Prostate gland (tissue), 2 donors: ENCODE measurements around the gene DOC2B. TPM values are rescaled to one million over a fixed set of nuclear protein-coding genes. Genes with fewer than 3 reads are reported as not detected.
"Not testable (repeated sequence)": the region's sequence is repeated elsewhere in the genome, so short reads cannot be mapped to it uniquely, and the experiment has no call there.

Experiments
- DNase-seq: peaks from one replicate; pipeline ENCODE4 v3.0.0-alpha.2; 2019; ENCODE audit warnings: low spot score
- H3K27ac ChIP-seq, 2 donors: fragments of 200-600 bp; sonication (generic); 2 replicates each; pipeline ENCODE4 v1.5.1; 2017 to 2019
- H3K27me3 ChIP-seq: fragments of 200-600 bp; sonication (generic); replicated peaks from 2 replicates; pipeline ENCODE4 v1.5.1; 2019; ENCODE audit not compliant: insufficient read depth
- H3K36me3 ChIP-seq, 2 donors: fragments of 200-600 bp; sonication (generic); 1 replicate in 1 of 2; 2 replicates in 1 of 2; pipeline versions ENCODE4 v1.5.1 to v1.8.1; 2017 to 2019
- H3K4me1 ChIP-seq: fragments of 200-600 bp; sonication (generic); replicated peaks from 2 replicates; pipeline ENCODE4 v1.5.1; 2019
- H3K4me3 ChIP-seq, 2 donors: fragments of 200-600 bp; sonication (generic); 2 replicates each; pipeline ENCODE4 v1.5.1; 2017 to 2019
- H3K9me3 ChIP-seq: fragments of 200-600 bp; sonication (generic); 2 replicates; pipeline ENCODE4 v1.5.1; 2017
- WGBS: methylation state at CpG from one replicate; pipeline ENCODE4 v1.1.5; 2018; 5-methylcytosine and 5-hydroxymethylcytosine counted together
- intact Hi-C: fragments of 100-400 bp; cut with DNase I; formaldehyde crosslinking; loops from one replicate; pipeline ENCODE4 v1.14.2; 2022
- total RNA-seq, 2 donors: library from RNA; depleted of rRNA; stranded (reverse); fragments of >200 nt; gene quantifications; one replicate each; pipeline ENCODE4 v1.1.0, GENCODE V29; 2016

DOC2B gene
- total RNA-seq, 2 donors from 2014 or later = 3.0 to 3.1 TPM

DNA sequence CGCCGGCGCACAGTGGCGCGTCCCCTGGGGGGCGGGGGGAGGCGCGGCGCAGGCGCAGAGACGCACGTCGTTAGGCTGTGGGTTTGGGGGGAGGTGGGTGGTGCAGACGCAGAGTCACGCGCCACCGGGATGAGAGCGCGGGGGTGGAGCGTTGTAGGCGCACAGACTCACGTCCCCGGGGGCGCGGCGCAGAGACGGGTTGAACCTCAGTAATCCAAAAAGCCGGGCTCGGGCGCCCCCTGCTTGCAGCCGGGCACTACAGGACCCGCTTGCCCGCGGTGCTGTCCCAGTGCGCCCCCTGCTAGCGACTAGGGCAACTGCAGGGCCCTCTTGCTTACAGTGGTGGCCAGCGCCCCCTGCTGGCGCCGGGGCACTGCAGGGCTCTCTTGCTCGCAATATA is 47.5 kb downstream of the DOC2B start:
- H3K27me3 ChIP-seq, H3K4me3 ChIP-seq, H3K36me3 ChIP-seq, H3K27ac ChIP-seq, H3K9me3 ChIP-seq, DNase-seq, H3K4me1 ChIP-seq, intact Hi-C loops: not testable (repeated sequence)
- 100% methylated on average over 1 of the region's 40 CpGs for WGBS

DNA sequence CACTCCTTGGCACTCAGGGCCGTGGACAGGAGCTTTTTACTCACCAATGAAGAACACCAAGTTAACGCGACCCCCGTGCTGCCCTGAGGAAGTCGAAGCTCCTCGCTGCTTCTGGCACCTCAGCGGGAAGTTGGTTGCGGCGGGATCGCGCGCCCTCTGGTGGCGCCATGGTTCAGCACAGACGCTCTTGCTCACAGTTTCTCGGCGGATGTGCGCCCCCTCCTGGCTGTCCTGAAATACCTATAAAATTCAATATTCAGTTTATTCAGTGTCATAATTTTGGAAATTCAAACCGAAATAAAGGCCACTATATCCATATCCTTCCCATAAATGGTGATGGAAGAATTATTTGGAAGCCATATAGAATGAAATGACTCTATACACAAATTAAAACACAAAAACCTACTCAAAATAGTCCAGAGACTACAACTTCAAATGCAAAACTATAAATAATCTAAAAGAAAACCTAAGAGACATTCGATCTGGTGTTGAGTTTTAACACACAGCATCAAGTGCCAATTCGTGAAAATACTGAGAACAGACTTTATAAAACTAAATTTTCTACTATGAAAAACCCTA is 63.0 kb downstream of the DOC2B start:
- H3K9me3 ChIP-seq, H3K4me1 ChIP-seq, H3K27me3 ChIP-seq, H3K36me3 ChIP-seq, intact Hi-C loops, H3K27ac ChIP-seq, DNase-seq, H3K4me3 ChIP-seq: not testable (repeated sequence)
- 0% methylated on average over 4 of the region's 20 CpGs for WGBS

DNA sequence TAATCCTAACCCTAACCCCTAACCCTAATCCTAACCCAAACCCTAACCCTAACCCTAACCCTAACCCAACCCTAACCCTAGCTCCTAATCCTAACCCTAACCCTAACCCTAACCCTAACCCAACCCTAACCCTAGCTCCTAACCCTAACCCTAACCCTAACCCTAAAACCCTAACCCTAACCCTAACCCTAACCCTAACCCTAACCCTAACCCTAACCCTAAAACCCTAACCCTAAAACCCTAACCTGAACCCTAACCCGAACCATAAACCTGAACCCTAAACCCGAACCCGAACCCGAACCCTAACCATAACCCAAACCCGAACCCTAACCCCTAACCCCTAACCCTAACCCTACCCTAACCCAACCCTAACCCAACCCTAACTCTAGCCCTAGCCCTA is 68.3 kb downstream of the DOC2B start:
- DNase-seq, H3K4me1 ChIP-seq, H3K27ac ChIP-seq, H3K9me3 ChIP-seq, intact Hi-C loops, H3K36me3 ChIP-seq, H3K4me3 ChIP-seq, H3K27me3 ChIP-seq: not testable (repeated sequence)
- no CpG with 5 or more reads among the region's 5 CpGs for WGBS

Other genes with a start within 250 kb of the DOC2B start
- not detected for gene SCGB1C2, start 44.1 kb downstream of the DOC2B start, total RNA-seq
- 10 to 100 TPM; 11.7 to 17.8 TPM for gene RPH3AL, start 171.2 kb upstream of the DOC2B start, total RNA-seq